Gastrocnemius medialis (tissue), 4 donors: ENCODE data around the gene PSMD13.

Source experiments
- POLR2A ChIP-seq, 2 donors: fragments of 450-650 bp; IDR thresholded peaks; one replicate each; pipeline ENCODE4 v1.6.1; 2017; ENCODE audit warnings: antibody characterized with exemption in 2 of 2, mild to moderate bottlenecking in 2 of 2, moderate library complexity in 2 of 2
- TF ChIP-seq, protein P1 (sequence below), 5 experiments: fragments of 450-650 bp in 3 of 5; fragments of 200-600 bp in 2 of 5; sonication (generic) in 2 of 5; IDR thresholded peaks in 4 of 5; conservative IDR thresholded peaks in 1 of 5; 1 replicate in 4 of 5; 2 replicates in 1 of 5; pipeline ENCODE4 v1.5.1; 2016 to 2019; ENCODE audit warnings: antibody characterized with exemption in 5 of 5, mild to moderate bottlenecking in 3 of 5, moderate library complexity in 3 of 5

DNA sequence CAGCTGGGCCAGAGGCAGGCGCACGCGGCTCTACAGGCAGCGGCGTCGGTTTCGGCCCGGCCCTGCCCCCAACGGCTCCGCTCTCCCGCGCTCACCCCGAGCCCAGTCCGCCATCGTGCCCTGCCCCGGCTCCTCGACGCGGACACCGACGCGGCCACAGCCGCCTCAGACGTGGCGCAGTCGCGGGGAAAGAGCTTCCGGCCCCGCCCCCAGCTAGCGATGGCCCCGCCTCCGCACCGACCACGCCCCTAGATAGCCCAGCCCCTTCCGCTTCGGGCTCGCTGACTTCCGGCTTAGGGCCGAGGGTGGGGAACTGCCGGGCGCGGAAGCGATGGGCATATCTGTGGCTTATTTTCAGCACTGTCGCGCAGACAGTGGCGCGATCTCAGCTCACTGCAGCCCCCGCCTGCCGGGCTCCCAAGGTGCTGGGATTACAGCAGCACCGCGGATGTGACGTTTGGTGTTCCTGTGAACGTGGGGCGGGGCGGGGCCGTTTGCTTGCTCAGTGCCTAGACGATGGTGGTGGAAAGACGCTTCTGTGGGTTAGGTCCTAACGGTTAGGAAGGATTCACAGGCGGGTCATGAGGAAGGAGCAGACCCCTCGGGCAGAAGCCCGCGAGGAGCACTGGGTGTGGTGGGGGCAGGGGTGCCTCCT lies 29.4 kb upstream of the PSMD13 start, which contains the start of the genes BET1L and RIC8A:
- TF ChIP-seq, protein P1, sequence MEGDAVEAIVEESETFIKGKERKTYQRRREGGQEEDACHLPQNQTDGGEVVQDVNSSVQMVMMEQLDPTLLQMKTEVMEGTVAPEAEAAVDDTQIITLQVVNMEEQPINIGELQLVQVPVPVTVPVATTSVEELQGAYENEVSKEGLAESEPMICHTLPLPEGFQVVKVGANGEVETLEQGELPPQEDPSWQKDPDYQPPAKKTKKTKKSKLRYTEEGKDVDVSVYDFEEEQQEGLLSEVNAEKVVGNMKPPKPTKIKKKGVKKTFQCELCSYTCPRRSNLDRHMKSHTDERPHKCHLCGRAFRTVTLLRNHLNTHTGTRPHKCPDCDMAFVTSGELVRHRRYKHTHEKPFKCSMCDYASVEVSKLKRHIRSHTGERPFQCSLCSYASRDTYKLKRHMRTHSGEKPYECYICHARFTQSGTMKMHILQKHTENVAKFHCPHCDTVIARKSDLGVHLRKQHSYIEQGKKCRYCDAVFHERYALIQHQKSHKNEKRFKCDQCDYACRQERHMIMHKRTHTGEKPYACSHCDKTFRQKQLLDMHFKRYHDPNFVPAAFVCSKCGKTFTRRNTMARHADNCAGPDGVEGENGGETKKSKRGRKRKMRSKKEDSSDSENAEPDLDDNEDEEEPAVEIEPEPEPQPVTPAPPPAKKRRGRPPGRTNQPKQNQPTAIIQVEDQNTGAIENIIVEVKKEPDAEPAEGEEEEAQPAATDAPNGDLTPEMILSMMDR (IDR thresholded peaks at IDR 0.05 in 4 of 5, conservative IDR thresholded peaks at IDR 0.05 in 1 of 5) = no peak
- peak; percentile 94 to 96 for TF ChIP-seq POLR2A (IDR thresholded peaks at IDR 0.05)
